Limb (tissue), 2 donors: ENCODE results near the gene CARD9.
"Not testable (repeated sequence)": the region's sequence is repeated elsewhere in the genome, so short reads cannot be mapped to it uniquely, and the experiment has no call there.

Source experiments
- DNase-seq, 2 donors: peaks; one replicate each; pipeline ENCODE4 v3.0.0-alpha.2; 2016; ENCODE audit errors: extremely low spot score in 2 of 2

CARD9 gene

GRCh38 chr9:136324501-136325300, 48.8 kb downstream of the CARD9 start:
- DNase-seq, result no peak

DNA sequence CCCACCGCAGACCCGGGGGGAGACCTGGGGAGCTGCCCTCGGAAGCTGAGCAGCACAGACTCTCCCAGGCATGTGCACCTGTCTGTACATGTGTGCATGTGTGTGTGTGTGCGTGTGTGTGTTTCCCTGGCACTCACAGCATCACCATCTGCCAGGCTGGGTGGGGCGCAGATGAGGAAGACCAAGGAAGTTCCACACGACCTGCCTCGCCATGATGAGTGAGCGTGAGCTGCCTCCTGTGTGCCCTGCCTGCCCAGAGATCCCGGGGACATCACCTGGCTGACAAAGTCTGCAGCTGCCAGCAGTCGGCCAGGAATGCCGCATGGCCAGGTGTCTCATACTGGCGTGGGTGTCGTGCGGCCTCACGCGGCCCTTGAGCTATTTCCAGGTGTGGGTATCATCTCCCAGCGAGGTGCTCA, 50.1 kb downstream of the CARD9 start:
- DNase-seq, result no peak

DNA sequence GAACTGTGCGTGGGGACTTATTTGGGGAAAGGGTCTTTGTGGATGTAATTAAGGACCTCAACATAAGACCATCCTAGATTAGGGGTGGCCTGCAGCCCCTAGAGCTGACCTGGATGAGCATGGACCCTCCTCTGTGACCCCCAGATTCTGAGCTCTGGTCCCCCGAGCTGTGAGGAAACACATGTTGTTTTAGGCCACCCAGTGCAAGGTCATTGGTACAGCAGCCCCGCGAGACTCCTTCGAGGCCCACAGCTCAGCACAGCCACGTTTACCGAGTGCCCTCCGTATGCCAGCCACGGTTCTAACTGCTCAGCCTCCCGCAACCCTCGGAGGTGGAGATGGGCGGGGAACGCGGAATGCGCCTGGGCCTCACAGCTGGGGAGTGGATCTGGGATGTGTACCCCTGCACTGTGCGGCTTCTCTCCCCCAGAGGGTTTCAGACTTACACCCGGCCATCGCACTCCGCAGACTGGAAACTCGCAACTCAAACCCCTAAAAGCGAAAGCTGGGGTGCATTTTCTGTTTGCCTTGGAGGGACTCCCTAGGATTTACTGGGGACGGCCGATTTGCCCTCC, 50.6 kb downstream of the CARD9 start:
- no peak for DNase-seq

- DNase-seq, result no peak
Measured at GRCh38 chr9:136321561-136321960, 51.9 kb downstream of the CARD9 start.

GRCh38 chr9:136320972-136321371, 52.5 kb downstream of the CARD9 start:
- DNase-seq, result not testable (repeated sequence)

- not testable (repeated sequence) for DNase-seq
Measured at GRCh38 chr9:136319955-136320354, 53.5 kb downstream of the CARD9 start.

GRCh38 chr9:136319244-136319643, 54.2 kb downstream of the CARD9 start:
- DNase-seq, result not testable (repeated sequence)

DNA sequence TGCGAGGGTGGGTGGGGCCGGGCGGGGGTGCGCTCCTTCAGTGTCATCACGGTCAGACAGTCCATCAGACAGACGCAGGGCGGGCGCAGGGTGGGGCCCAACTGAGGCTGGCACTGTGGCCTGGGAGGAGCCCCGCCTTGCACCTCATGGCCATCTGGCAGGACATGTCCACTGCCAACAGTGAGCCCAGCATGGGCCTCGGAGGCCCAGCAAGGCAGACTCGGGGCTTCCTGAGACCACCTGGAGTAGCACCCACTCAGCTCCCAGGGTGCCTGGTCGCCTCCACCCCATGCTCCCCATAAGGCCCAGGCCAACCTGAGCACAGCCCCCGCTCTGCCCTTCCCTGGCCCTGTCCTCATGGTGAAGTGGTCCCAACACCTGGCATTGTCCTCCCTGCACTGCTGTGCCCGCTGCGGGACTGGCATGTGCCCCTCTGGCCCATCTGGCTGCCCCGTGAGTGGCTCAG, 54.7 kb downstream of the CARD9 start:
- no peak for DNase-seq

DNA sequence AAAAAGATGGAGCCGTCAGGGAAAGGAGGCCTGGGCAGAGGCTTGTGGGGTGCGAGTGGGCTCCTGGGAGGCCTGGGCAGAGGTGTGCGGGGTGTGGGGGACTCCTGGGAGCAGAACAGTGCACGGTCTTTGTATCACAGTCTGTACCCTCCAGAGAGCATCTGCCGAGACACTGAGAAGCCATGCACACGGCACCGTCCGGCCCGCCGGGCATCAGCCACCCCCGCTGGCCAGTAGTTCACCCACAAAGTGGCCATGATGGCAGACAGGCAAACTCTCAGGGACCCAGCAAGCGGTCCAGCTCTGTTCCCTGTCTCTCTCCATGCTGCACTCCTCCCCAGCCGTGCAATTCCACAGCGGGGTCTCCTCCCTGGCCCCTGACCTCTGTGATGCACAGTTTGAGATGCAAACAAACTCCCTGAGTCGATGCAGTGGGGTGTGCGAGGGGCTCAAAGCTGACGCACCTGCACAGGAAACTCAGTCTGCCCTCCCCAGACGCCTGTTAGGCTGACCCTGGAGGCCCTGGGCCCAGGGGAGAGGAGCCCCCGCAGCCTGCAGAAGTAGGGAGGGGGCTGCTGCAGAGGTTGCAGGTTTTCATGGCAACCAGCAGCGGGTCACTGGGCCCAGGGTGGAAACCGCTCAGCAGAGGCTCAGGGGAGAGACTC, 55.2 kb downstream of the CARD9 start:
- DNase-seq, result no peak

GRCh38 chr9:136317695-136318094, 55.8 kb downstream of the CARD9 start:
- DNase-seq, result no peak

GRCh38 chr9:136316896-136317676, 56.4 kb downstream of the CARD9 start:
- DNase-seq, result no peak

GRCh38 chr9:136316271-136316751, 57.2 kb downstream of the CARD9 start:
- DNase-seq, result no peak

DNA sequence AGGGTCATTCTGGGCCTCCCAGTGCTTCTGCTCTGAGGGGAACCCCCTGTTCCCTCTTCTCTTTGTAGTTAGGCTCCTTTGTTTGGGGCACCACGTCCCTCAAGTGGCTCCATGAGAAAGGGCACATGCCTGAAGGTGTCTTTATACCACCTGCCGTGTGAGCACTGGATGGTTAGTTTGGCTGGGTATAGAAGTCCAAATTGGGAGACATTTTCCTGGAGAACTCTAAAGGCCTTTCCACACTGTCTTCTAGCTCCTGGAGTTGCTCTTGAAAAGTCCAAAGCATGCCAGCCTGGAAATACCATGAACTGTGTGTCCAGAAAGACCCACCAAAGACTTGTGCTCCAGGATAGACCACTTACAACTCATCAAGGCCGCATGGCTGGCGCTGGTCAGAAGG, 58.5 kb downstream of the CARD9 start:
- DNase-seq, result no peak

DNA sequence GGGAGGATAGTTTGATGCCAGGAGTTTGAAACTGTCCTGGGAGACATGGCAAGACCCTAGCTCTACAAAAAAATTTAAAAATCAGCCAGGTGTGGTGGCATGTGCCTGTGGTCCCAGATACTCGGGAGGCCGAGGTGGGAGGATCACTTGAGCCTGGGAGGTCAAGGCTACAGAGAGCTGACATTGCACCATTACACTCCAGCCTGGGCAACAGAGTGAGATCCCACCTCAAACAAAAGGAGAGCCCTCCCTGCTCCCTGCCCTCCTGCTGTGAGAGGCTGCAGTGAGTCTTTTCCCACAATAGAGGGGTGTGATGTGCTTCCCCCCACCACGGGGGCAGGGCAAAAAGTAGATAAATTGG, 59.4 kb downstream of the CARD9 start:
- DNase-seq, result no peak
